HG03439 (cell line): ENCODE measurements around the gene ADCY7.
"Not testable (repeated sequence)": the region's sequence is repeated elsewhere in the genome, so short reads cannot be mapped to it uniquely, and the experiment has no call there.

Experiments used
- ATAC-seq: cut with Tn5 transposase; IDR thresholded peaks from one replicate; pipeline ENCODE4 v1.9.1; 2021; ENCODE audit warnings: mild to moderate bottlenecking, moderate library complexity; ENCODE audit not compliant: unreplicated experiment

The ADCY7 gene

DNA sequence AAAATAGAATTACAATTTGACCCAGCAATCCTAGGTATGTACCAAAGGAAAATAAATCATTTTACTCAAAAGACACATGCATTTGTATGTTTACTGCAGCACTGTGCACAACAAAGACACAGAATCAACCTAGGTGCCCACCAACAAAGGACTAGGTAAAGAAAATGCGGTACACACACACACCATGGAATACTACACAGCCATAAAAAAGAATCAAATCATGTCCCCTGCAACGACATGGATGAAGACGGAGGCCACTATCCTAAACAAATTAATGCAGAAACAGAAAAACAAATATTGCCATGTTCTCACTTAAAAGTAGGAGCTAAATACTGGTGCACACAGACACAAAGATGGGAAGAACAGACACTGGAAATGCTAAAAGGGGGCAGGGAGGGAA is 66.2 kb downstream of the ADCY7 start:
- no peak for ATAC-seq

DNA sequence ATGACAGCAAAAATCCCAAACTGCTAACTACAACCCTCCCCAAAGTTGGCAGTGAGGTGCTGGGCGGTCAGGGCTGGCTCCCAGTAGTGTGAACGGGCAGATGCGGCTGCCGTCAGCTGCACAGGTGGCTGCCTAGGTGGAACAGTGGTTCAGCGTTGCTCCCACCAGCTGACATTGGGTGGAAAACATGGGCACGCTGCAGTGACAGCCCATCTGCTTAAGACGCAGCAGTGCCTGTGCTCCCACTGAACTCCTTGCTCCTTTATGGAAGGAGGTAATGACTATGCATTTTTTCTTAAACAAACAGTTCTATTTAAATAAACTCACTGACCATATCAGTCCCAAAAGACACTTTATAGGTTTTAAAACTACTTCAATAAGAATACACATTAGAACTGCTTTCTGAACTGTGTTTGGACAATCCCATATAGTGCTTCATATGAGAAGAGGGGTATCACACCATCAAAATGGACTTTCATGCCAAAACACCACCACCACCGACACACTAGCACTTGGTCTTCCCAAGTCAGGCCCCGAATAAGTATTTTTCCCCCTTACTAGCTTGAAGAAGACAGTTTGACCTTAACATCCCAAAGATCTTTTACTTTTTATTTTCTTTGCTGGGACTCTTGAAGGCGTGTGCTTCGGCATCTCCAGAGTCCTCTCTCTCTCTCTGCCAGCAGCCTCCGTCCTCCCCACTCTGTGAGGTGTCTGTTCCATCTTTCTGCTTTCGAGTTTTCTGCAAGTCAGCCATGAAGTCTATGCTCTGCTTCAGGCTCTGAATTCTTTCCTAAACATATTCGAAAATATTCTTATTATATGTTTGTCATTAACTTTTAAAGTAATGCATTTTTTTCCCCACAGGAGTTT is 68.0 kb downstream of the ADCY7 start:
- ATAC-seq = no peak

GRCh38 chr16:50335196-50335958 is 69.0 kb downstream of the ADCY7 start:
- ATAC-seq = peak; percentile 78

DNA sequence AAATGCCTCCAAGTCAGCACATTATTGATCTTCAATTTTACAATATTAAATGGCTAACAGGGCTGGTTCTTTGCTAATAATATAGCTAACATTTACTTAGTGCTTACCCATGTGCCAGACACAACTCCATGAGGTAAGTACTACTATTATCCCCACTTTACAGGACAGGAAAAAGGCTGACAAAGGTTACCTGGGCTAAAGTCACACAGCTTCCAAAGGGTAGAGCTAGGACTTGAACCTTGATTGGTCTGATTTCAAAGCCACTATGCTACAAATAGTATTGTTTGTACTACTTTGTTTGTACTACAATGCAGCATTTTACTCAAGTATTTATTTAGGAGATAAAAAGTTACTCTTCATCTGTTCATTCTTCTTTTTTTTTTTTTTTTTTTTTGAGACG is 70.5 kb downstream of the ADCY7 start:
- no peak for ATAC-seq

GRCh38 chr16:50338371-50339231 is 72.2 kb downstream of the ADCY7 start:
- ATAC-seq = no peak

GRCh38 chr16:50340578-50340977 is 74.2 kb downstream of the ADCY7 start:
- no peak for ATAC-seq

GRCh38 chr16:50343566-50343965 is 77.2 kb downstream of the ADCY7 start:
- ATAC-seq = not testable (repeated sequence)

DNA sequence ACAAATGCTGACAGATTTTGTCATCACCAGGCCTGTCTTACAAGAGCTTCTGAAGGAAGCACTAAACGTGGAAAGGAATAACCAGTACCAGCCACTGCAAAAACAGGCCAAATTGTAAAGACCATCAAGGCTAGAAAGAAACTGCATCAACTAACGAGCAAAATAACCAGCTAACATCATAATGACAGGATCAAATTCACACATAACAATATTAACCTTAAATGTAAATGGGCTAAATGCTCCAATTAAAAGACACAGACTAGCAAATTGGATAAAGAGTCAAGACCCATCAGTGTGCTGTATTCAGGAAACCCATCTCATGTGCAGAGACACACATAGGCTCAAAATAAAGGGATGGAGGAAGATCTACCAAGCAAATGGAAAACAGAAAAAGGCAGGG is 78.9 kb downstream of the ADCY7 start:
- not testable (repeated sequence) for ATAC-seq

DNA sequence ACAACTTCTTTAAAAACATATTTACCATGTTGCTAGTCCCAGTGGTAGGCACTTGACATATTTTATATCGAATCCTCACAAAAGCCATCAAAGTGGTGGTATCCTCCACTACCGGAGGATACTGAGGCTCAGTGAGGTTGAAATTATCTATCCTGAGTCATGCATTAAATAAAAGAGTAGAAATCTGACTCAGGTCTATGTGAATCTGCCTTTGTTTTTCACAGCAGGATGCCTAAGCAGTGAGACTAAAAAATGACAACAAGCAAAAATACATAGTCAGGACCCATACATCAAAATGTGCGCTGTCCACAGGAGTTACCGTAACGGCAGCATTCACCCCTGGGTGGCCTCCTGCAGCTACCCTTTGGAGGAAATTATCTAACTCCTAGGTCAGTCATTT is 84.8 kb downstream of the ADCY7 start:
- no peak for ATAC-seq

DNA sequence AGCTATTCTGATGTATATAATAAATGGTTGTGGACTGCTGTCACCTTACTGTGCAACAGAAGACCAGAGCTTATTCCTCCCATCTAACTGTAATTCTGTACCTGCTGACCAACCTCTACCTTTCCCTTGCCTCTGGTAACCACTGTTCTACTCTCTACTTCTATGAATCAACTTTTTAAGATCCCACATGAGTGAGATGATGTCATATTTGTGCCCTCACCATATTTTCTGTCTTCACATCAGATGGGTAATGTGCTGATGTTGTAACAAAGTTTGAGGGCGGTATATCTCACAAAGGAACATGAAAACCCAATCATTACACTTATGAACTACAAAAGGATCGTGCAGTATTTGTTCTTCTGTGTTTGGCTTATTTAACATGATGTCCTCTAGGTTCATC is 85.6 kb downstream of the ADCY7 start:
- no peak for ATAC-seq

DNA sequence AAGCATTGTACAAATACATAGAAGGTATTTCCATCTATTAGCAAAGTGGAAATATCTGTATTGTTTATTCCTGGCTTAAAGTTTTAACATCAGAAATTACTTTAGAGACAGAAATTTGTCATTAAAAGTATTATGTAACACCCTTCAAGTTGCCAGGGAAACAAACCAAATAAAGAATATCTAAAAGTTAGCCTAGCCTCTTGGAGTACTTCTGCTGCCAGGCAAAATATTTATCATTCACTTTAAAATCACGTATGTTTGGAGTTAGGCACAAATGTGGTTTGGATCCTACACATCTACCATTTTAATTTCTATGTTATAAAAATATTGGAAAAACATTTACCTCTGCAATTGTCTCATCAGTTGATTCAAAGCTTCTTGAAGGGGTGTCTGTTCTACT is 87.7 kb downstream of the ADCY7 start:
- ATAC-seq = no peak

- no peak for ATAC-seq
These were observed 88.5 kb downstream of the ADCY7 start for GRCh38 chr16:50354629-50355456.

GRCh38 chr16:50359626-50360025 is 93.3 kb downstream of the ADCY7 start:
- ATAC-seq = no peak

DNA sequence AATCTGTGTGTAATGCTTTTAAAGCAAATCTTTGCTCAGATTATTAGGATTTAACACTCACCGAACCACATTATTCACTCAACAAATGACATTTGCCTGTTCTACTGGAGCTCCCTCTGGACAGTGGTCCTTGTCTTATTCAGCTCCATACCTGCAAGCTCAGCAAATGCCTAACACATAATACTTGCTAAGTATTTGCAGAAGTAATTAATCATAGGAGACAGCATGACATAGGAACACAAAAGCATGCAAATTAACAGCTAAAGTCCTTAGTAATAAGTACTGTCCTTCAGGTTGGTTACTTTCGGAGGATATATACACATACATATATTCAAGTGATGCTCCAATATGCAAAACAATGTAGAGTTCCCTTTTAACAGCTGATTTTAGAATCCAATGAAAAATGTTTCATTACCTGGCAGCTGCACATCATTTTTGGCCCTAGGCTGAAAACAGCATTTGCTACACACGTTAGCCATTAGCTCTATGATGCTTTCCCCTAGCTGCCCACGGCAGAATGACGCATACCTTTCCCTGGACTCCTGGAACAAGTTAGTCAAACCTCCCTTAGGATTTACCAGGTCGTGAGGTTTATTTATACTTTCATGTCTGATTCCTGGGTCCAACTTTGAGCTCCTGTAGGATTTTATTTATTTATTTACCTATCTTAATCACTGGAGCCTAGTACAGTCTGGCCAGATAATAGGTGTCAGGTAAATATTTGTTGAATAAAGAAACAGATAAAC is 93.9 kb downstream of the ADCY7 start:
- no peak for ATAC-seq

DNA sequence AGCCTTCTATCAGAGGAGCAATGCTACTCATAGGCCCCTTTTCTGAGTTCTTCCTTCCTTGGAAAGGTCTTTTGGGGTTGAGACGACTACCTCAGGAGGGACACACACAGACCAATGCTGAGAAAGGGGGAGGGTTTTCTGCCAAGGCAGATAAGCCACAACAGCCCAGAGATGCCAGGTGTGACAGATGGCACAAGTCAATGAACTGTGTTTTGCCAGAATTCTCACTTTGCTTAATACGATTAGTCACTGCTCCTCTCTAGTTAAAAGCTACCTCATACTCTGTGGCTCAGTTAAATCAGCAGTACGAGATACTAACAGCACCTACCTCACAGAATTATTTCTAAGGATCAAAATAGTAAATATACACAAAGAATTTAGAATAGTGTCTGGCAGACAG is 94.4 kb downstream of the ADCY7 start:
- ATAC-seq = no peak

GRCh38 chr16:50363656-50364055 is 97.3 kb downstream of the ADCY7 start:
- ATAC-seq = no peak

DNA sequence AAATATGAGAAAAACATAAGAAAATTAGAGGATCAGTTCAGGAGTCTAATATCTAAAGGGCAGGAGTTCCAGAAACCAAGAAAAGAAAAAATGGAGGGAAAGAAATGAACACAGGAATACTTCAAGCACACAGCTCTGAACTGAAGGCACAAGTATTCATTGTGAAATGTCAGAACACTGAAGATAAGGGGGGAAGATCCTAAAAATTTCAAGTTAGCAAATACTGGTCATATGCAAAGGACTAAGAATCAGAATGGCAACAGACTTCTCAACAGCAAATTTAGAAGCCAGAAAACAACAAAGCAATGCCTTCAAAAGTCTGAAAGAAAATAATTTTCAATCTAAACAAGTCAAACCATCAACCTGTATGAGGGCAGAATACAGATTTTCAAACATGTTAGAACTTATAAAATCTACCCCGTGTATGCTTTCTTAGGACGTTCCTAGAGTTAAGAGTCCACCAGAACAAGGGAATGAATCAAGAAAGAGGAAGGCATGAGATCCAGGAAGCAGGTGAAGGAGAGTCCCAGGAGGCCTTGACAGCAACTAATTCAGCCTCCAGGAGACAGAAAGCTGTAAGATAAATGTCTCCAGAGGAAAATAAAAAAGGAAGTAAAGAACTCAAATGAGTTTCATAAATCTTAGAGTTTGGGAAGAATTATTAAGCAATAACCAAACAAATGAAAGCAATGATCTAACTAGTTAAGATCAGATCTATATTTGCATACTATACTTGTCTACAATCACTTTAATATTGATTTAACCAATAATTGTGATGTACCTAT is 99.6 kb downstream of the ADCY7 start:
- ATAC-seq = no peak
